ENCODE measurements around the gene PCDH9. TPM values are rescaled to one million over a fixed set of nuclear protein-coding genes. Genes with fewer than 3 reads are reported as not detected.

Gene PCDH9
- polyA plus RNA-seq, 1 of the 3 experiments (the other 2 are of a cell fraction): 1.3 TPM

- Histone ChIP-seq H3K27ac (ENCODE audit: low read depth in 2 of 2, low read length in 1 of 2) (peak overlapping the region in 1 of 2 experiments; percentile 5; a peak in 1 of 4 replicates), H4K20me1 (ENCODE audit: insufficient read depth) (no peaks in the 10 kb centered on the region), H2AFZ (ENCODE audit: low read depth) (peak overlapping the region; percentile 13; the same call in 1 of the 2 replicates), H3K4me1 (ENCODE audit: control insufficient read depth in 1 of 2, insufficient read depth in 2 of 2, low read depth in 1 of 2, low read length in 1 of 2) (no peaks in the 10 kb centered on the region), H3K4me2 (0 out of 2 replicates have a peak overlapping the region, but pooled peaks have one; percentile 24), H3K9me3 (no peaks in the 10 kb centered on the region), H3K79me2 (ENCODE audit: insufficient read depth) (no peaks in the 10 kb centered on the region), H3K4me3 (ENCODE audit: low read depth in 2 of 2, low read length in 1 of 2) (no peak overlapping the region), H3K36me3 (replicated peaks in 1 of 2; ENCODE audit: control insufficient read depth in 1 of 2, insufficient read depth in 2 of 2, low read length in 1 of 2) (no peaks in the 10 kb centered on the region), H3K9ac (no peak overlapping the region), H3F3A (replicated peaks; ENCODE audit: insufficient read depth) (peaks cover 2% of the 10 kb centered on the region), H3K27me3 (ENCODE audit: insufficient read depth) (no peaks in the 10 kb centered on the region), H3K9me2 (no peaks in the 10 kb centered on the region; the same call in 1 of the 2 replicates)
- 33% methylated on average over 1 of the region's 1 CpG for WGBS (ENCODE audit: low lambda C conversion rate)
- TF ChIP-seq FOXM1 (IDR thresholded peaks at IDR 0.05; ENCODE audit: low read depth) (no peak), TAF1 (IDR thresholded peaks at IDR 0.05; ENCODE audit: borderline replicate concordance, low read depth, low read length) (no peak), MXI1 (IDR thresholded peaks at IDR 0.05; ENCODE audit: low read depth, low read length) (no peak), GABPA (IDR thresholded peaks at IDR 0.05; ENCODE audit: low read depth) (no peak), TEAD4 (IDR thresholded peaks at IDR 0.05; ENCODE audit: borderline replicate concordance, insufficient read depth) (no peak), FOSL2 (IDR thresholded peaks at IDR 0.05; ENCODE audit: borderline replicate concordance, low read depth) (peak; percentile 38; the same call in 1 of the 2 replicates), EZH2phosphoT487 (IDR thresholded peaks at IDR 0.05; ENCODE audit: borderline replicate concordance, low read depth) (no peak), NRF1 (IDR thresholded peaks at IDR 0.05; ENCODE audit: low read depth, low read length) (no peak), RFX5 (IDR thresholded peaks at IDR 0.05; ENCODE audit: low read length) (no peak), EP300 (IDR thresholded peaks at IDR 0.05; ENCODE audit: borderline replicate concordance in 1 of 2, low read depth in 1 of 2, low read length in 1 of 2) (0 out of 4 replicates have a peak, but pooled peaks of 1 of the 2 experiments have one; percentile 11), NFIC (IDR thresholded peaks at IDR 0.05; ENCODE audit: borderline replicate concordance) (no peak), FOXJ3 (CRISPR knock-in tag; IDR thresholded peaks at IDR 0.05) (no peak), TCF12 (IDR thresholded peaks at IDR 0.05) (peak; percentile 14; the same call in 1 of the 2 replicates), GATA2 (CRISPR knock-in tag; IDR thresholded peaks at IDR 0.05) (no peak), RXRA (IDR thresholded peaks at IDR 0.05; ENCODE audit: borderline replicate concordance, low read depth) (no peak), POLR2AphosphoS5 (IDR thresholded peaks at IDR 0.05; ENCODE audit: low read depth, low read length) (no peak), SIN3A (IDR thresholded peaks at IDR 0.05; ENCODE audit: borderline replicate concordance, low read depth, low read length) (no peak), MEF2A (IDR thresholded peaks at IDR 0.05; ENCODE audit: borderline replicate concordance, low read depth) (no peak), ELF1 (IDR thresholded peaks at IDR 0.05) (no peak), USF2 (IDR thresholded peaks at IDR 0.05; ENCODE audit: borderline replicate concordance, low read depth, low read length) (no peak)
- TF ChIP-seq, protein P1, sequence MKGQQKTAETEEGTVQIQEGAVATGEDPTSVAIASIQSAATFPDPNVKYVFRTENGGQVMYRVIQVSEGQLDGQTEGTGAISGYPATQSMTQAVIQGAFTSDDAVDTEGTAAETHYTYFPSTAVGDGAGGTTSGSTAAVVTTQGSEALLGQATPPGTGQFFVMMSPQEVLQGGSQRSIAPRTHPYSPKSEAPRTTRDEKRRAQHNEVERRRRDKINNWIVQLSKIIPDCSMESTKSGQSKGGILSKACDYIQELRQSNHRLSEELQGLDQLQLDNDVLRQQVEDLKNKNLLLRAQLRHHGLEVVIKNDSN (IDR thresholded peaks at IDR 0.05; ENCODE audit: borderline replicate concordance, low read depth): no peak
- TF ChIP-seq, protein P2, sequence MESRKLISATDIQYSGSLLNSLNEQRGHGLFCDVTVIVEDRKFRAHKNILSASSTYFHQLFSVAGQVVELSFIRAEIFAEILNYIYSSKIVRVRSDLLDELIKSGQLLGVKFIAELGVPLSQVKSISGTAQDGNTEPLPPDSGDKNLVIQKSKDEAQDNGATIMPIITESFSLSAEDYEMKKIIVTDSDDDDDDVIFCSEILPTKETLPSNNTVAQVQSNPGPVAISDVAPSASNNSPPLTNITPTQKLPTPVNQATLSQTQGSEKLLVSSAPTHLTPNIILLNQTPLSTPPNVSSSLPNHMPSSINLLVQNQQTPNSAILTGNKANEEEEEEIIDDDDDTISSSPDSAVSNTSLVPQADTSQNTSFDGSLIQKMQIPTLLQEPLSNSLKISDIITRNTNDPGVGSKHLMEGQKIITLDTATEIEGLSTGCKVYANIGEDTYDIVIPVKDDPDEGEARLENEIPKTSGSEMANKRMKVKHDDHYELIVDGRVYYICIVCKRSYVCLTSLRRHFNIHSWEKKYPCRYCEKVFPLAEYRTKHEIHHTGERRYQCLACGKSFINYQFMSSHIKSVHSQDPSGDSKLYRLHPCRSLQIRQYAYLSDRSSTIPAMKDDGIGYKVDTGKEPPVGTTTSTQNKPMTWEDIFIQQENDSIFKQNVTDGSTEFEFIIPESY (IDR thresholded peaks at IDR 0.05; ENCODE audit: borderline replicate concordance, low read depth): no peak
- TF ChIP-seq, protein P3, sequence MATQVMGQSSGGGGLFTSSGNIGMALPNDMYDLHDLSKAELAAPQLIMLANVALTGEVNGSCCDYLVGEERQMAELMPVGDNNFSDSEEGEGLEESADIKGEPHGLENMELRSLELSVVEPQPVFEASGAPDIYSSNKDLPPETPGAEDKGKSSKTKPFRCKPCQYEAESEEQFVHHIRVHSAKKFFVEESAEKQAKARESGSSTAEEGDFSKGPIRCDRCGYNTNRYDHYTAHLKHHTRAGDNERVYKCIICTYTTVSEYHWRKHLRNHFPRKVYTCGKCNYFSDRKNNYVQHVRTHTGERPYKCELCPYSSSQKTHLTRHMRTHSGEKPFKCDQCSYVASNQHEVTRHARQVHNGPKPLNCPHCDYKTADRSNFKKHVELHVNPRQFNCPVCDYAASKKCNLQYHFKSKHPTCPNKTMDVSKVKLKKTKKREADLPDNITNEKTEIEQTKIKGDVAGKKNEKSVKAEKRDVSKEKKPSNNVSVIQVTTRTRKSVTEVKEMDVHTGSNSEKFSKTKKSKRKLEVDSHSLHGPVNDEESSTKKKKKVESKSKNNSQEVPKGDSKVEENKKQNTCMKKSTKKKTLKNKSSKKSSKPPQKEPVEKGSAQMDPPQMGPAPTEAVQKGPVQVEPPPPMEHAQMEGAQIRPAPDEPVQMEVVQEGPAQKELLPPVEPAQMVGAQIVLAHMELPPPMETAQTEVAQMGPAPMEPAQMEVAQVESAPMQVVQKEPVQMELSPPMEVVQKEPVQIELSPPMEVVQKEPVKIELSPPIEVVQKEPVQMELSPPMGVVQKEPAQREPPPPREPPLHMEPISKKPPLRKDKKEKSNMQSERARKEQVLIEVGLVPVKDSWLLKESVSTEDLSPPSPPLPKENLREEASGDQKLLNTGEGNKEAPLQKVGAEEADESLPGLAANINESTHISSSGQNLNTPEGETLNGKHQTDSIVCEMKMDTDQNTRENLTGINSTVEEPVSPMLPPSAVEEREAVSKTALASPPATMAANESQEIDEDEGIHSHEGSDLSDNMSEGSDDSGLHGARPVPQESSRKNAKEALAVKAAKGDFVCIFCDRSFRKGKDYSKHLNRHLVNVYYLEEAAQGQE (IDR thresholded peaks at IDR 0.05; ENCODE audit: low read depth, low read length): no peak
- CTCF ChIA-PET: interaction anchor here (1.0 to 1.3 kb wide), 2 partner anchors 9 to 14 kb away, joined by 3 read pairs; no protein-coding TSS in a partner anchor
- POLR2A ChIA-PET: no interaction called here
- no peak for DNase-seq
Measured at GRCh38 chr13:66461021-66461420, 769.1 kb downstream of the PCDH9 start.

Data from SK-N-SH (cell line).